DND-41 (cell line): ENCODE measurements around the gene TMEM266.

Experiments used
- ATAC-seq: fragments of 200-7000 bp; cut with Tn5 transposase; 3 replicates; pipeline ENCODE4 v1.9.1; 2021; ENCODE audit warnings: low read depth; ENCODE audit not compliant: insufficient read depth
- DNase-seq: peaks from one replicate; pipeline ENCODE4 v3.0.0-alpha.2; 2020
- H2AFZ ChIP-seq: 2 replicates; pipeline ENCODE4 v1.6.0; 2012; ENCODE audit warnings: low read depth, low read length
- H3K27ac ChIP-seq: 2 replicates; pipeline ENCODE4 v1.5.1; 2012; ENCODE audit warnings: low read length, inconsistent platforms
- H3K27me3 ChIP-seq: fragments of 200-600 bp; sonication (generic); 2 replicates; pipeline ENCODE4 v1.6.0; 2012; ENCODE audit warnings: low read length, mild to moderate bottlenecking, inconsistent platforms; ENCODE audit not compliant: insufficient read depth, poor library complexity
- H3K36me3 ChIP-seq: 2 replicates; pipeline ENCODE4 v1.5.1; 2012; ENCODE audit warnings: low read length, inconsistent platforms; ENCODE audit not compliant: insufficient read depth
- H3K4me1 ChIP-seq: 2 replicates; pipeline ENCODE4 v1.5.1; 2012; ENCODE audit warnings: mild to moderate bottlenecking, low read length; ENCODE audit not compliant: insufficient read depth
- H3K4me2 ChIP-seq: 2 replicates; pipeline ENCODE4 v1.6.0; 2012; ENCODE audit warnings: mild to moderate bottlenecking, moderate library complexity, low read length, inconsistent platforms; ENCODE audit not compliant: insufficient read depth
- H3K4me3 ChIP-seq, 2 experiments: fragments of 200-600 bp in 1 of 2; shearing (Covaris generic) in 1 of 2; 2 replicates each; pipeline ENCODE4 v1.5.1; 2012 to 2016; ENCODE audit warnings: inconsistent platforms in 2 of 2, low read length in 2 of 2, mild to moderate bottlenecking in 2 of 2, low read depth in 1 of 2, moderate library complexity in 1 of 2
- H3K79me2 ChIP-seq: 2 replicates; pipeline ENCODE4 v1.6.0; 2012; ENCODE audit warnings: low read length, inconsistent platforms; ENCODE audit not compliant: insufficient read depth
- H3K9ac ChIP-seq: 2 replicates; pipeline ENCODE4 v1.6.0; 2012; ENCODE audit warnings: low read depth, mild to moderate bottlenecking, inconsistent platforms, low read length, moderate library complexity
- H3K9me3 ChIP-seq: 2 replicates; pipeline ENCODE4 v1.5.1; 2012; ENCODE audit warnings: low read length, moderate library complexity, mild to moderate bottlenecking, inconsistent platforms; ENCODE audit not compliant: insufficient read depth, severe bottlenecking
- H4K20me1 ChIP-seq: 2 replicates; pipeline ENCODE4 v1.6.0; 2012; ENCODE audit warnings: low read length; ENCODE audit not compliant: insufficient read depth
- CTCF ChIP-seq: IDR thresholded peaks from 2 replicates; pipeline ENCODE4 v1.5.1; 2012; ENCODE audit warnings: borderline replicate concordance, low read length, moderate library complexity, mild to moderate bottlenecking; ENCODE audit not compliant: poor library complexity, severe bottlenecking; ENCODE audit errors: extremely low read depth
- EZH2 ChIP-seq: IDR thresholded peaks from 3 replicates; pipeline ENCODE4 v1.6.1; 2012; ENCODE audit warnings: borderline replicate concordance, low read depth, mild to moderate bottlenecking, moderate library complexity, low read length, inconsistent platforms; ENCODE audit not compliant: severe bottlenecking

TMEM266 gene

GRCh38 chr15:76100361-76100760, 40.6 kb downstream of the TMEM266 start:
- no peaks in the 10 kb centered on the region for H3K4me1 ChIP-seq
- no peaks in the 10 kb centered on the region for H3K27me3 ChIP-seq
- no peak overlapping the region for H2AFZ ChIP-seq

GRCh38 chr15:76101655-76102054, 41.9 kb downstream of the TMEM266 start:
- ATAC-seq (no peak), DNase-seq (no peak)
- H3K79me2 ChIP-seq: no peaks in the 10 kb centered on the region
- no peak overlapping the region for H2AFZ ChIP-seq
- no peaks in the 10 kb centered on the region for H3K9me3 ChIP-seq
- no peaks in the 10 kb centered on the region for H3K27me3 ChIP-seq
- H3K4me1 ChIP-seq: no peaks in the 10 kb centered on the region
- H3K9ac ChIP-seq: no peak overlapping the region
- H3K4me2 ChIP-seq: no peak overlapping the region
- H3K36me3 ChIP-seq: no peaks in the 10 kb centered on the region
- no peak overlapping the region for H3K27ac ChIP-seq
- no peak overlapping the region for H3K4me3 ChIP-seq
- TF ChIP-seq CTCF (no peak), EZH2 (no peak)
- H4K20me1 ChIP-seq: no peaks in the 10 kb centered on the region

More at GRCh38 chr15:76100361-76100760, 40.6 kb downstream of the TMEM266 start:
- no peaks in the 10 kb centered on the region for H3K9me3 ChIP-seq
- DNase-seq (no peak), ATAC-seq (no peak)
- H3K4me2 ChIP-seq: no peak overlapping the region
- H3K9ac ChIP-seq: no peak overlapping the region
- H3K4me3 ChIP-seq: no peak overlapping the region
- no peaks in the 10 kb centered on the region for H3K79me2 ChIP-seq
- TF ChIP-seq CTCF: no peak
- no peak for TF ChIP-seq EZH2
- H4K20me1 ChIP-seq: no peaks in the 10 kb centered on the region
- no peaks in the 10 kb centered on the region for H3K36me3 ChIP-seq
- no peak overlapping the region for H3K27ac ChIP-seq

DNA sequence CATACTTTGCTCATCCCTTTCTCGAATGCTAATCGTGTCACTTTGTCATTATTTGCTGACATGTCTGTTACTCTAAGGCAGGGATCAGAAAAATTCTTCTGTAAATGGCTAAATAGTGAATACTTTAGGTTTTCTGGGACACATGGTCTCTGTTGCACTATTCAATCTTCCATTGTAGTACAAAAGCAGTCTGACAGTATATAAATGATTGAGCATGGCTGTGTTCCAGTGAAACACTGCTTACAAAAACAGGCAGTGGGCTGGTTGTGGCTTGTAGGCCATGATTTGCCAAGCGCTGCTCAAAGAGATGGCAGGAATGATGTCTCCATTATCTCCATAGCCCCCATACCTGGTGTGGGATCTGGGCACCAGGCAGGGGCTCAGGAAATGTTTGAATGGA, 45.6 kb downstream of the TMEM266 start:
- ATAC-seq: no peak

More for the DNA sequence above, 45.6 kb downstream of the TMEM266 start:
- H3K27ac ChIP-seq: no peak overlapping the region
- no peaks in the 10 kb centered on the region for H3K79me2 ChIP-seq
- H3K4me1 ChIP-seq: no peaks in the 10 kb centered on the region
- no peaks in the 10 kb centered on the region for H3K9me3 ChIP-seq
- H2AFZ ChIP-seq: no peak overlapping the region
- no peaks in the 10 kb centered on the region for H4K20me1 ChIP-seq
- H3K9ac ChIP-seq: no peak overlapping the region
- H3K4me2 ChIP-seq: no peak overlapping the region
- no peaks in the 10 kb centered on the region for H3K36me3 ChIP-seq
- TF ChIP-seq CTCF: no peak
- no peak for TF ChIP-seq EZH2
- H3K27me3 ChIP-seq: no peaks in the 10 kb centered on the region
- no peak for DNase-seq
- H3K4me3 ChIP-seq: no peak overlapping the region
